HL-60/S4 treated with phorbol 12-myristate 13-acetate at 8.2 ng/mL for 4 days and 3 days (cell line): ENCODE data around the gene ZNHIT2.
"Not testable (repeated sequence)": the region's sequence is repeated elsewhere in the genome, so short reads cannot be mapped to it uniquely, and the experiment has no call there.

Experiments used
- in situ Hi-C: fragments of 300-500 bp; cut with MboI; formaldehyde crosslinking; loops from 2 replicates; pipeline ENCODE4 v1.15.0; 2022; ENCODE audit warnings: low sequenced_read_pairs

The ZNHIT2 gene

DNA sequence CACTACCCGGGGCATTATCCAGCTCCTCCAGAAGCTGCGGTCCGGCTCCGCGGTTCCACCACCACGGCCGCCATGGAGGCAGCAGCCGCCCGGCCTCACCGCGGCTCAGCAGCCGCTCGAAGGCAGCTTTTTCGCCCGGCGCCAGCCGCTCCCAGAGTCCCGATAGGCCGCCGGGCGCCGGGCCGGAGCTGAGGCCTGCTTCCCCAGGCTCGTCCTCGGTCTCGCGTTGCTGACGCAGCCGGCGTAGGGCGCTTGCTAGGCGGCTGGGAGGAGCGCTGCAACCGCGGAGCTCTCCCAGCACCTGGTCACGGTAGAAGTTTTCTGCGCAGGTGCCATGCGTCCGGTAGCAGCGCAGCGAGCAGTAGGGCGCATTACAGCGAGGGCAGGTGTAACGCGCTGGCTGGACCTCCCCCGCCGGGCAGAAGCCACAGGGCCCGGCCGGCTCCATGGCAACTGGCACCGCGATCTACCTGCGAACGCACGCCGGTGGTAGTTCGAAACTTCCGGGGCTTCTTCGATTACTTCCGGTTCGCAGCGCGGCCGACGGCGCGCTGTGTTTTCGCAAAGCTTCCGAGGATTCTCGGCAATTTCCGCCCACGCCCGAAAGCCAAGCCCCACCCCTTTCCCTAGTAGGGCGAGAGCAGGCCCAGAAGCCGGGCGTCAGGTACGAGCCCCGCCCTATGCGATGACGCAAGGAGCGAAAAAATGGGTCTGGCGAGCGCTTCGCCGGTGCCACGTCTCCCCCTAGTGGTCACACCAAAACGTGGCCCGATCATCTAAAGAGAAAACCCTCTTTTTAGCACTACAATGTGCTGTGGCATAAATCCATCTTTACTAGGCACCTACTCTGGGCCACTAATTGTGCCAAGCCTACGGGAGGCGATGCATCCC, at the start of gene ZNHIT2:
Gene ZNHIT2 (minus strand): TSS at position 496 of the 891 bp plus-strand sequence. CDS start 48 bp downstream, at position 448.
- in situ Hi-C loops, result no loop called here

DNA sequence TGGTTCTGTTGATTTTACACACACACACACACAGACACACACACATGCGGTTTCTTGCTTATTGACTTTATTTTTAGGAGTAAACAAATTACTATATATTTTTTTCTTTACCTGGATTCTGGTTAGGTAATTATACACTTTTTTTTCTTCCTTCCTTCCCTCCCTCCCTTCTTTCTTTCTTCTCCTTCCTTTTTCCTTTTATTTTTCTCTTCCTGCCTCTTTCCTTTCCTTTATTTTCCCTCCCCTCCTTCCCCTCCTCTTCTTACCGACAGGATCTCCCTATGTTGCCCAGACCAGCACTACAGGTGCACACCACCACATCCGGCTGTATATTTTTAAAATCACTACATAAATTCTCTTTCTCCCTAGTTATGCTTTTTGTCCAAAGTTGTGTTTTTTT, 49.4 kb upstream of the ZNHIT2 start:
- in situ Hi-C loops, result no loop called here

DNA sequence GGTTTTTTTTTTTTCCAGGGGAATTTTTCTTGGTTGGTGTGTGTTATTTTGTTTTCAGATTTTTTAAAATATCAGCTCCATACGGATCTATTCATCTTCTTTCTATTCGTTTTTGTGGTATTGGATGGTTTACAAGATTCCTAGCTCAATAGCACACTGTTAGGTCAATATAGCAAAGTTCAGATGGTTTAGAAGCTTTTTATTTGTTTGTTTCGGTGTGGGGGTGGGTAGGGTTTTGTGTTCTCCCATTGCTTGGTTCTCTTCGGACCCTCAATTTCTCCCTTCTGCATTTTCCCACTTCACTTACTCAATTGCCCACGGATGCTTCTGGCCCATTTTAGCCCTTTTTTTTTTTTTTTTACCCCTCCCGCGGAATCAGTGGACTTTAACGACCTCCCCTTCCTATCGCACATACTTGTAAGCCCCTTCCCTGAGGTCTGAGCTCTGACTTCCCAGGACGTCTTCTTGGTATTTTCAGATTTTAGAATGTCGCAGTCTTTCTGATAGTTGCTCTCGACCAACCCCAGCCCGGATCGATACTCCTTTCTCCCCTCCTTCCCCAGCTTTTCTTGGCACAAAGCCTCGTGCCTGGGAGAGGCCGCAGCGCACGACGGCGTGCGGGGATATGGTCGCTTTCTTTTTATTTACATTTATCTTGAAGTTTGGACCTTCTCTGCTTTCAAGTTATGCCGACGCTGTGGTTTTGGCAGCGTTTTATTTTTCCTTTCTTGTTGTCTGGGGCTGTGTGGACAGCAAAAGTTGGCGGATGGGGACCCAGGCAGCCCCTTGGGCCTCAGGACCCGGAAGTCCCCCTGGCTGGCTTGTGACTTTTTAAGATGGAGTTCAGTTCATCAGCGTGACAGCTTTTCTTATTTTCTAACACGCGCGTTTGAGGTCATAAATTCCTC, 48.2 kb upstream of the ZNHIT2 start:
- in situ Hi-C loops, result no loop called here

DNA sequence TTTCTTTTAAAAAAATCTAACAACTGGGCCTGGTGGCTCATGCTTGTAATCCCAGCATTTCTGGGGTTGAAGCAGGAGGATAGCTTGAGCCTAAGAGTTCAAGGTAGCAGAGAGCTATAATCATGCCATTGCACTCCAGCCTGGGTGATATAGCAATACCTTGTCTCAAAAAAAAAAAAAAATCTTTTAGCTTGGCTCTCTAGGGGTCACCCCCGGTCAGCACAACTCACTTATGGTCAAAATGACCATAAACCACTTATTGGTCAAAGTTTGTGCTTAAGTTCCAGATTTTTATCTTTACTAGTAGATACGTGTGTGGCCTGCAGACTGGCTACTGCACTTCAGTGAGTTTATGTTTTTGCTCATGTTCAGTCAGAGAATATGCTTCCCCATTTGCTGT, 46.2 kb upstream of the ZNHIT2 start:
- in situ Hi-C loops, result no loop called here

DNA sequence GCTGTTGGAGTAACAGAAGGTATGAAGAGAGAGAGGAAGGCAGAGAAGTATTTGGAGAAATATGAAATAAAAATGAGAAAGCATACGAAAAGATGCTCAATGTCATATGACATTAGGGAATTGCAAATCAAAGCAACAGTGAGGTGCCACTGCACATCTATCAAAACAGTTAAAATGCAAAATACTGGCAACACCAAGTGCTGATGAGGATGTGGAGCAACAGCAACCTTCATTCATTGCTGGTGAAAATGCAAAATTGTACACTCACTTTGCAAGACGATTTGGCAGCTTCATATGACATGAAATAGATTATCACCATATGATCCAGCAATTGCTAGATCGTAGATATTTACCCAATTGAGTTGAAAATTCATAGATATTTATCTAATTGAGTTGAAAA, 43.1 kb upstream of the ZNHIT2 start:
- in situ Hi-C loops, result no loop called here

DNA sequence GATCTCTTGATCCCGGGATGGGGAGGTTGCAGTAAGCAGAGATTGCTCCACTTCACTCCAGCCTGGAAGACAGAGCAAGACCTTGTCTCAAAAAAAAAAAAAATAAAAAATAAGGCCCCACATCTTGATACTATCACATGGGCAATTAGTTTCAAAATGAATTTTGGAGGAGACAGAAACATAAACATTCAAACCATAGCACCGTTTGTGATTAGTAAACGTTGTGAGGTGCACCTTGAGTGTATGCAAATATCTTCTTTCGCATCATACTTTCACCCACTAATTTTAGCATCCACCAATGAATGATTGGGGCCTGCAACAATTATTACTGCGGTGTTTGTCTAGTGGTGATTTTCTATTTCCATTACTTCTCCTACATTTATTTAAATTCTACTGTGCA, 41.5 kb upstream of the ZNHIT2 start:
- in situ Hi-C loops, result no loop called here

DNA sequence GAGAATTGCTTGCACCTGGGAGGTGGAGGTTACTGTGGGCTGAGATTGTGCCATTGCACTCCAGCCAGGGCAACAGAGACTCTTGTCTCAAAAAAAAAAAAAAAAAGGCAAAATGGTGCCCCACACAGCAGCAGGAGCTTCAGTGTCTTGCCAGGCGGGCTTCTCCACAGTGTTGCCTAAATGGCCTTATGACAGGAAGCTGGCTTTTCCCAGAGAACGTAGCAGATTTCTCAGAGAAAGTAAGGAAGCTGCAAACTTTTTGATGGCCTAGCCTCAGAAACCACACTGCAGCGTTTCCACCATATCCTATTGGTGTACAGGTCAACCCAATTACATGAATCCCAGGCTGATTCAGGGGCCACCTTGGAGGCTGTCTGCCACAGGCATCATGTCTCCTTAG, 39.8 kb upstream of the ZNHIT2 start:
- in situ Hi-C loops, result no loop called here

DNA sequence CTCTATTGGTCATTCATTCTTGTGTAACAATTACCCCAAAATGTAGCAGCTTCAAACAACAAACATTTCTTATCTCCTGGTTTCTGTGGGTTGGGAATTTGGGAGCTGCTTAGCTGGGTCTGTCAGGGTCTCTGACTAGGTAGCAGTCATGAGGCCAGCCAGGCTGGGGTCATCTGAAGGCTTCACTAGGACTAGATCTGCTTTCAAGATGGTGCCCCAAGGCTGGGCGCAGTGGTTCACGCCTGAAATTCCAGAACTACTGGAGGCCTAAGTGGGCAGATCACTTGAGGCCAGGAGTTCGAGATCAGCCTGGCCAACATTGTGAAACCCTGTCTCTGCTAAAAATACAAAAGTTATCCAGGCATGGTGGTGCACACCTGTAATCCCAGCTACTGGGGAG, 39.4 kb upstream of the ZNHIT2 start:
- in situ Hi-C loops, result no loop called here

DNA sequence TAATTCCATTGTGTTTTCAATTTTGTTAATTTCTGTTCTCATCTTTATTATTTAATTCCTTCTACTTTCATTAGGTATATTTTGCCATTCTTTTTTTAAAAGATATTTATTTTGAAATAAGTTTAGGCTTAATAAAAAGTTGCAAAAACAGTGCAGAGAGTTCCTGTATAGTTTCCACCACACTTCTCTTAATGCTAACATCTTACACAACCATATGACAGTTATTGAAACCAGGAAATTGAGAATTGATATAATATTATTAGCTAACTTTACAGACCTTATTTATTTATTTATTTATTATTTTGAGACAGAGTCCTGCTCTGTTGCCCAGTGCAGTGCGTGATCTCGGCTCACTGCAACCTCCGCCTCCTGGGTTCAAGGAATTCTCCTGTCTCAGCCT, 38.8 kb upstream of the ZNHIT2 start:
- in situ Hi-C loops, result no loop called here

DNA sequence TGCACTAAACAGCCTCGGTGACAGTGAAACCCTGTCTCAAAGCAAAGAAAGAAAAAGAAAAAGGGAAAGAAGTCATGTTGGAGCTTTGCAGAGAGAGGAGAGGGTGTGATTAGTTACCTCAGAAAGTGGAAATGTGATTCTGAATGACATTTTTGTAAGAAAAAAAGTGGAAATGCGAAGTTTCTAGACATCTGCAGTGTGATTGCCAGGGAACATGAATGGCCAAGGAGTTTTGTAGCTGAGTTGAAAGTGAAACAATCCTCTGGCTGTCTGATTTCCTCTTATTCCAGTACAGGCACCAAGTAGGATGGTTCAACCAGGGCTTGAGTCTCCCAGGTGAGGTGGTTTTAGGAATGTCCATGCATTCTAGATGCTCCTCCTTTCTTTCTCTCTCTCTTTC, 34.6 kb upstream of the ZNHIT2 start:
- in situ Hi-C loops, result no loop called here

DNA sequence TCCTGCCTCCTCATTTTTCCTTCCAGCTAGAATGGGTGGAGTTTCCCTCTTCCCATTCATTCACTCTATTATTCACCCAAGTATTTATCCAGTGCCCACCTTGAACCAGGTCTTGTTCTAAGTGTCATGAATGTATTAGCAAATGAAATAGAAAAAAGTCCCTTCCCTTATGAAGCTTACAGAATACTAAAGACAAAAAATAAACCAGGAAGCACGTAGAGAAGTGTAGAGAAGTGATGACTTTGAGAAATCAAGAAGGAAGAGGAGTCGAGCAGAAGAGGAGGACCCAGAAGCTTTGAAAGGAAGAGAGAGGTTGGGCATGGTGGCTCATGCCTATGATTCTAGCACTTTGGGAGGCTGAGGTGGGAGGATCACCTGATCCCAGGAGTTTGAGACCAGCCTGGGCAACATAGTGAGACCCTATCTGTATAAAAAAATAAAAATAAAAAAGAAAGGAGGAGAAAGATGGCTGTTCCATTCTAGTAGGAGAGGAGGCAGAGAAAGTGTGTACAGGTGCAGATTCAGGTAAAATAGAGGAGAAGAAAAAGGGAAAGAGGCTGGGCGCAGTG, 33.9 kb upstream of the ZNHIT2 start:
- in situ Hi-C loops, result no loop called here

DNA sequence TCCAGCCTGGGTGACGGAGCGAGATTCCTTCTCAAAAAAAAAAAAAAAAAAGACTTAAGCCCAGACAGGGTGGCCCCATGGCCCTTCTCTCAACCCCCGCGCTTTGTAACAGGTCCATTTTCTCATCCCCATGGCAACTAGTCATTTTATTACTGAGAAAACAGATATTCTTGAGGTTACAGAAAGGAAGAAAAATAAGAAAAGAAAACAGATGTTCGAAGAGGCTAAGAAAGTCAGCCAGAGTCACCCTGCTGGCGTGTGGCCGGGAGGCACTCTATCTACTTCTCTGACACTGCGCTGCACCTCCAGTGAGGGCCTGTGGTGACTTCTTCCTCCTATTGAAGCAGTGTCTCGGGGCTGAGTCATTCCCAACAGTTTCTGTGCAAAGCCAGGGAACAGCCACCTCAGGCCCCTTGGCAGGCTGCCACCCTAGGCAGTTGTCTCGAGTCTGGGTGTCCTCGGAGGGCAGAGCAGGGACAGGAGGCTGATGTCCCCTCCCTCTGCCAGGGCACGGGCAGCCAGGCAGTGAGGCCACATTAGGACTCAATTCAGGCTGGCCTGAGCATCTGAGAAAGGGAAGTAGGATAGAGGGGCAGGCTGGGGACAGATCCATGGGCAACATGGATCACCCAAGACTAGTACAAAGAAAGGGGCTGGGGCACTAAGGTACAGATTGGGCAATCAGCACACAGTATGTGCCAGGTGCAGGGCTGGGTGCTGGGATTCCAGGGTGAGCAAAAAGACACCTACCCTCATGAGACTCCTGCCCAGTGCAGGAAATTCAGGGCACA, 33.2 kb upstream of the ZNHIT2 start:
- in situ Hi-C loops, result no loop called here

DNA sequence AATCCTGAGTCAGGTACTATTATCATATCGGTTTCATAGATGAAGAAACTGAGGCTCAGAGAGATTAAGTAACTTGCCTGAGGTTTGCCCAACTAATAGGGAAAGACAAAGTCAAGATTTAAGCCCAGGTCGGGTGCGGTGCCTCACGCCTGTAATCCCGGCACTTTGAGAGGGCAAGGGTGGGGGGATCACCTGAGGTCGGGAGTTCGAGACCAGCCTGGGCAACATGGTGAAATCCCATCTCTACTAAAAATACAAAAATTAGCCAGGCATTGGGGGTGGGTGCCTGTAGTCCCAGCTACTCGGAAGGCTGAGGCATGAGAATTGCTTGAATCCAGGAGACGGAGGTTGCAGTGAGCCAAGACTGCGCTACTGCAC, 32.6 kb upstream of the ZNHIT2 start:
- in situ Hi-C loops, result not testable (repeated sequence)

DNA sequence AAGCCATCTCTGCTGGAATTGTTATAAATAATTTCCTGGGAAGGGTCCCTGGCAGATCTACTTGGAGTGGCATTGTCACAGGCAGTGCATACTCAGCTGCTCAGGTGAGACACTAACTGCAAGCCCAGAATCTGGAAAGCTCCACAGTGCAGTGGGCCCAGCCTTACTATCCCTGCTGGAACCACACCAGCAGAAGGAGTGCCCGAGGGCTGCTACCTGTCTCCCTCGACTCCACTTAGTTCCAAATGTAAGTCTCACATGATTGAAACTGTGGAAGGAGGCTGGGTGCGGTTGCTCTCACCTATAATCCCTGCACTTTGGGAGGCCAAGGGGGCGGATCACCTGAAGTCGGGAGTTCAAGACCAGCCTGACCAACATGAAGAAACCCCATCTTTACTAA, 31.2 kb upstream of the ZNHIT2 start:
- in situ Hi-C loops, result no loop called here

DNA sequence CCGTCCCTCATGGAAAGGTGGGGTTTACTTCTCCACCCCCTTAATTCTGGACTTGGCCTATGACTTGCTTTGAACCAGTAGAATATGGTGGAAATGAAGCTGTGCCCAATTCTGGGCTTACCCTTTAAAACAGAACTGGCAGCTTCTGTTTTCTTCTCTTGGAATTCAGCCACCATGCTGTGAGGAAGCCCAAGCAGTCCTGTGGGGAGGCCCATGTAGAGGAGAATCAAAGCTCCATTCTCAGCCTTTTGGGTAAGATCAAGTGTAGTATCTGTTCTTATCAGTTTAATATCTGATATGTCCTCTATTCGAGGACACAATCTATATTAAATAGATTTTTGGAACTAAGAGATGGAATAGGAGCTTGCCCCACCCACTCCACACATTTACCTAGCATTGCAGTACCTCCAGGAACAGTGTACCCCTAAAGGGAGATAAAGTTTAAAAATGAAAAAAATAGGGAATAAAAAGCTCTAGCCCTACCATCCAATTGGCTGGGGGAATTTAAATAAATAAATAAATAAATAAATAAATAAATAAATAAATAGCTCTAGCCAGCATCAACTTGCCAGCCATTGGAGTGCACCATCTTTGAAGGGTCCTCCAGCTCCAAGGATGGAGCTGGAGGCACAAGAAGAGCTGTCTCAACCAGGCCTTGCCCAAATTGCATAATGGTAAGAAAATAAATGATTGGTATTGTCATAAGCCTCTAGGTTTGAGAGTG, 30.0 kb upstream of the ZNHIT2 start:
- in situ Hi-C loops, result no loop called here

DNA sequence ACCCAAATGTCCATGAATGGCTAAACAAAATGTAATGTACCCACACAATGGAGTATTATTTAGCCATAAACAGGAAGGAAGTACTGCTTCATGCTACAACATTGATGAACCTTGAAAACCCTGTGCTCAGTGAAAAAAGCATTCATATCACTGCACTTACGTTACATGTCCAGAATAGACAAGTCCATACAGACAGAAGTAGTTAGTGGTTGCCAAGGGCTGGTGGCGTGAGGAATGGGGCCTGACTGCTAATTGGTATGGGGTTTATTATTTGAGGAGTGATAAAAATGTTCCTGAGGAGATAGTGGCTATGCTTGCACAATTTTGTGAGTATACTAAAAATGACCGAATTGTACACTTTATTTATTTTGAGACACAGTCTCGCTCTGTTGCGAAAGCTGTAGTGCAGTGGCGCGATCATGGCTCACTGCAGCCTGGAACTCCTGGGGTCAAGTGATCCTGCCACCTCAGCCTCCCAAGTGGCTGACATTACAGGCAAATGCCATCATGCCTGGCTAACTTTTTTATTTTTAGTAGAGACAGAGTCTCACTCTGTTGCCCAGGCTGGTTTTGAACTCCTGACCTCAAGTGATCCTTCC, 24.5 kb upstream of the ZNHIT2 start:
- in situ Hi-C loops, result no loop called here

DNA sequence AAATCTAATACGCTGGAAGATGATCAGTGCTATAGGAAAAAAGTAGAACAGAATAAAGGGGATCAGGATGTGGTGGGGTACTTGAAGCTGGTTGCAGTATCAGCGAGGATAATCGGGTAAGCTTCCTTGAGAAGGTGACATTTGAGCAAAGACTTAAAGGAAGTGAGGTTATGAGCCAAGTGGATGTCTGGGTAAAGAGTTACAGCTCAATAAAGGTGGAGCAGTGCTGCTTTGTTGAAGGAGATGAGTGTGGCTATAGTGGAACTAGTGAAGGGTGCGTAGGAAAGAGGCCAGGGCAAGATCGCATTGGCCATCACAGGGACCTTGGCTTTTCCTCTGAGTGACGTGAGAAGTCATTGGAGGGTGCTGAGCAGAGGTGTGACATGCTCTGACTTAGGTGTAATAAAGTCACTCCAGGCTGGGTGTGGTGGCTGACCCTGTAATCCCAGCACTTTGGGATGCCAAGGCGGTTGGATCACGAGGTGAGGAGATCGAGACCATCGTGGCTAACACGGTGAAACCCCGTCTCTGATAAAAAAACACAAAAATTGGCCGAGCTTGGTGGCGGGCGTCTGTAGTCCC, 19.1 kb upstream of the ZNHIT2 start:
- in situ Hi-C loops, result no loop called here

DNA sequence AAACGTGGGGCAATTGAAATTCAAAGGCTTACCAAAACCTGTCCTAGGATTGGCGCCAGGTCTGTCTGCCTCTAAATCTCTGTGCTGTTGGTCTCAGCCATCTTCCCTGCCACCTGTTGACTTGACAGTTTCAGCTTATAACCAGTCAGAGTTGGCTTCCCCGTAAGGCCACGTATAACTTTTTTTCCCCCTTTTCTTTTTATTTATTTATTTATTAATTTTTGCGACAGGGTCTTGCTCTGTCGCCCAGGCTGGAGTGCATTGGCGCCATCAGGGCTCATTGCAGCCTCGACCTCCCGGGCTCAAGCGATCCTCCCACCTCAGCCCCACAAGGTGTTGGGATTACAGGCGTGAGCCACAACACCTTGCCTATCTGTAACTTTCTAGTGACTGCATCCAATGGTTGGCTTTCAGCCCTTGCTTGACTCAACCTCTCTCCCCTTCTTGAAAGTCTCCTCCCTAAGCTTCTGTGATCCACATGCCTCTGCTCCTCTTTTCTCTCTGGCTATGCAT, 18.2 kb upstream of the ZNHIT2 start:
- in situ Hi-C loops, result no loop called here

DNA sequence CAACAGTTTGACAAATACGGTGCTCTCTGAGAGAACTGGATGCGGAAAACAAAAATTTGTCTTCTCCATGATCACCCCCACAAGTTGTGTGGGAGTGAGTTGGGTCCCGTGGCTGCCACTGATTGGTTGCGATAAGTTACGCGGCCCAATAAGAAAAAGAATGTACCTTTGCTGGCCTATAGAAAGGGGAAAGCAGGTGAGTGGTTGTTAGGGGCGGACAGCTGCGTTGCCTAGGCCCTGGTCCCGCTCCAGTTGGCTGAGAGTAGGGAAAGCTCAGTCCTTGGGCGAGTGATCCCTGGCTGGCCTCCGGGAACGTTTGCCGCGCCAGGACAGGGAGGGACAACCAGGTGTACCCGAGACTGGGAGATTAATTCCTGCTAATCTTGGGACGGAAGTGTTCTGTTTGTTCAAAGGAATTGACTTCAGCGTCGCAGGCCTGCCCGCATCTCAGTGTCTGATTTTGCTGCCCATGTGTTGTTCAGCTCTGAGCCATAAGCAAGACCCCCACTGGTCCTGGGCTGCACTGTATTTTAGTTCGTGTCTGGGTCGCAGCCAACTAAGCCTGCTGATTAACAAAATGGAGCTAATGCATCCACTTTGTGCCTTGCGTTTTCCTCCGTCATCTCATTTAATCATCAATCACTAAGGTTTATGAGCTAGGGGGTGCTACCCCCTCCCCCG, 17.6 kb upstream of the ZNHIT2 start:
- in situ Hi-C loops, result no loop called here
